GM18861 (cell line): Measurements from ENCODE around the gene NCOA3.

ENCODE experiments used
- ATAC-seq: cut with Tn5 transposase; IDR thresholded peaks from one replicate; pipeline ENCODE4 v1.9.1; 2021; ENCODE audit not compliant: unreplicated experiment

NCOA3 gene

GRCh38 chr20:47627540-47627939 is 125.9 kb downstream of the NCOA3 start:
- no peak for ATAC-seq

GRCh38 chr20:47629907-47630306 is 128.2 kb downstream of the NCOA3 start:
- no peak for ATAC-seq

GRCh38 chr20:47631078-47631477 is 129.4 kb downstream of the NCOA3 start:
- ATAC-seq = no peak

GRCh38 chr20:47635256-47635655 is 133.6 kb downstream of the NCOA3 start:
- ATAC-seq = no peak

- no peak for ATAC-seq
Measured at GRCh38 chr20:47638851-47639250, 137.2 kb downstream of the NCOA3 start.

- ATAC-seq = no peak
Measured at GRCh38 chr20:47642118-47642517, 140.4 kb downstream of the NCOA3 start.

GRCh38 chr20:47642624-47643023 is 140.9 kb downstream of the NCOA3 start:
- no peak for ATAC-seq

GRCh38 chr20:47645632-47646031 is 143.9 kb downstream of the NCOA3 start:
- ATAC-seq = no peak

GRCh38 chr20:47647994-47648393 is 146.3 kb downstream of the NCOA3 start:
- no peak for ATAC-seq

- ATAC-seq = no peak
Measured at GRCh38 chr20:47648943-47649342, 147.3 kb downstream of the NCOA3 start.

GRCh38 chr20:47652301-47652700 is 150.6 kb downstream of the NCOA3 start:
- ATAC-seq = no peak

- no peak for ATAC-seq
Measured at GRCh38 chr20:47652794-47653193, 151.1 kb downstream of the NCOA3 start.

- no peak for ATAC-seq
Measured at GRCh38 chr20:47653869-47654268, 152.2 kb downstream of the NCOA3 start.

- no peak for ATAC-seq
Measured at GRCh38 chr20:47654370-47654769, 152.7 kb downstream of the NCOA3 start.

- ATAC-seq = no peak
Measured at GRCh38 chr20:47655635-47656034, 153.9 kb downstream of the NCOA3 start.

- no peak for ATAC-seq
Measured at GRCh38 chr20:47656318-47656717, 154.6 kb downstream of the NCOA3 start.

GRCh38 chr20:47659904-47660601 is 158.4 kb downstream of the NCOA3 start:
- no peak for ATAC-seq

- no peak for ATAC-seq
Measured at GRCh38 chr20:47660602-47660905, 158.9 kb downstream of the NCOA3 start.

- ATAC-seq = no peak
Measured at GRCh38 chr20:47660983-47661700, 159.5 kb downstream of the NCOA3 start.

GRCh38 chr20:47661714-47662113 is 160.0 kb downstream of the NCOA3 start:
- ATAC-seq = no peak

GRCh38 chr20:47662483-47663353 is 161.0 kb downstream of the NCOA3 start:
- ATAC-seq = no peak
